A549 (cell line): ENCODE measurements around the gene RAPGEF4.

Source experiments
- BHLHE40 ChIP-seq: IDR thresholded peaks from 2 replicates; pipeline ENCODE4 v1.6.1; 2012; ENCODE audit warnings: low read depth, low read length, inconsistent platforms
- CTCF ChIP-seq: fragments of >200 bp; sonication (Bioruptor Twin); formaldehyde crosslinking; IDR thresholded peaks from 3 replicates; pipeline ENCODE4 v1.5.1; 2016
- E2F6 ChIP-seq: IDR thresholded peaks from 2 replicates; pipeline ENCODE4 v1.6.1; 2012; ENCODE audit warnings: low read depth, borderline replicate concordance
- MAX ChIP-seq: IDR thresholded peaks from 2 replicates; pipeline ENCODE4 v1.6.1; 2012
- POLR2A ChIP-seq: IDR thresholded peaks from 2 replicates; pipeline ENCODE4 v1.6.1; 2012; ENCODE audit warnings: mild to moderate bottlenecking, low read length
- RNF2 ChIP-seq: fragments of 200-600 bp; sonication (generic); IDR thresholded peaks from 2 replicates; pipeline ENCODE4 v1.6.1; 2016; ENCODE audit warnings: low read depth, mild to moderate bottlenecking, antibody characterized with exemption, moderate library complexity, borderline replicate concordance
- USF2 ChIP-seq: fragments of 450-650 bp; IDR thresholded peaks from 2 replicates; pipeline ENCODE4 v1.6.1; 2014; ENCODE audit warnings: antibody characterized with exemption

GRCh38 chr2:172759441-172759840, 23.8 kb downstream of the RAPGEF4 start:
- TF ChIP-seq CTCF (no peak), POLR2A (no peak), RNF2 (no peak), BHLHE40 (no peak), USF2 (no peak), E2F6 (no peak), MAX (no peak)
